ENCODE results near the gene ING4. TPM values are rescaled to one million over a fixed set of nuclear protein-coding genes. Genes with fewer than 3 reads are reported as not detected.
"Not testable (repeated sequence)": the region's sequence is repeated elsewhere in the genome, so short reads cannot be mapped to it uniquely, and the experiment has no call there.

ING4 gene
- polyA plus RNA-seq, 2 of the 4 experiments (the other 2 are of a cell fraction): 19.5 to 36.5 TPM

DNA sequence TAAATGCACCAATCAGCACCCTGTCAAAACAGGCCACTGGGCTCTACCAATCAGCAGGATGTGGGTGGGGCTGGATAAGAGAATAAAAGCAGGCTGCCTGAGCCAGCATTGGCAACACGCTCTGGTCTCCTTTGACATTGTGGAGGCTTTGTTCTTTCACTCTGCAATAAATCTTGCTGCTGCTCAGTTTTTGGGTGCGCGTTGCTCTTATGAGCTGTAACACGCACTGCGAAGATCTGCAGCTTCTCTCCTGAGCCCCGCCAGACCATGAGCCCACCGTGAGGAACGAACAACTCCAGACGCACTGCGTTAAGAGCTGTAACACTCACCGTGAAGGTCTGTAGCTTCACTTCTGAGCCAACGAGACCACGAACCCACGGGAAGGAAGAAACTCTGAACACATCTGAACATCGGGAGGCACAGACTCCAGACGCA, 46.1 kb upstream of the ING4 start:
- Histone ChIP-seq H3K9me3 (no peaks in the 10 kb centered on the region), H3K4me3 (no peak overlapping the region), H3K4me2 (no peak overlapping the region), H3K4me1 (no peaks in the 10 kb centered on the region), H3K27ac (no peak overlapping the region)
- POLR2A ChIA-PET: interaction anchor here (2.4 kb wide), 1 partner anchor 15 kb away, joined by 9 read pairs; the partner anchor contains the start of gene COPS7A
- no peak for FAIRE-seq
- no peak for ATAC-seq
- CTCF ChIA-PET: interaction anchor here (0.7 to 1.3 kb wide), 6 partner anchors 9 to 69 kb away, joined by 3 to 4 read pairs (median 3); partner anchors contain the start of gene MLF2
- WGBS (ENCODE audit: missing lambda C conversion rate): 81% methylated on average over 16 of the region's 16 CpGs
- no peak for TF ChIP-seq FOXS1 (CRISPR knock-in tag; IDR thresholded peaks at IDR 0.05)
- no peak for TF ChIP-seq NPAS2 (CRISPR knock-in tag; IDR thresholded peaks at IDR 0.05; ENCODE audit: borderline replicate concordance)
- TF ChIP-seq ESRRA (IDR thresholded peaks at IDR 0.05; ENCODE audit: borderline replicate concordance, low read length): no peak
- TF ChIP-seq REST (IDR thresholded peaks at IDR 0.05): no peak
- no peak for TF ChIP-seq HES2 (IDR thresholded peaks at IDR 0.05)
- no peak for TF ChIP-seq PBX3 (IDR thresholded peaks at IDR 0.05)
- no peak for TF ChIP-seq SMC3 (IDR thresholded peaks at IDR 0.05)
- TF ChIP-seq CBX8 (IDR thresholded peaks at IDR 0.05): no peak
- TF ChIP-seq MAFK (IDR thresholded peaks at IDR 0.05; ENCODE audit: partially characterized antibody): no peak
- TF ChIP-seq CHD4 (IDR thresholded peaks at IDR 0.05; ENCODE audit: borderline replicate concordance): no peak
- no peak for TF ChIP-seq POLR2A (IDR thresholded peaks at IDR 0.05; ENCODE audit: low read length)
- TF ChIP-seq KDM1A (IDR thresholded peaks at IDR 0.05; ENCODE audit: low read depth): no peak
- no peak for TF ChIP-seq EHMT2 (IDR thresholded peaks at IDR 0.05; ENCODE audit: low read depth)
- DNase-seq (ENCODE audit: low read depth in 1 of 2, low spot score in 1 of 2): no peak

GRCh38 chr12:6708351-6708750, 45.4 kb upstream of the ING4 start:
- ChIA-PET POLR2A (interaction anchor here (2.4 kb wide), 1 partner anchor 15 kb away, joined by 9 read pairs; the partner anchor contains the start of gene COPS7A), CTCF (interaction anchor here (0.7 to 1.3 kb wide), 5 partner anchors 8 to 45 kb away, joined by 3 to 4 read pairs (median 3); partner anchors contain the start of gene MLF2)
- not testable (repeated sequence) for H3K9me3 ChIP-seq; H3K27ac ChIP-seq; H3K4me2 ChIP-seq; H3K4me1 ChIP-seq; DNase-seq (ENCODE audit: low read depth in 1 of 2, low spot score in 1 of 2); ATAC-seq; H3K4me3 ChIP-seq; FAIRE-seq
- 92% methylated on average over 7 of the region's 21 CpGs for WGBS (ENCODE audit: missing lambda C conversion rate)

DNA sequence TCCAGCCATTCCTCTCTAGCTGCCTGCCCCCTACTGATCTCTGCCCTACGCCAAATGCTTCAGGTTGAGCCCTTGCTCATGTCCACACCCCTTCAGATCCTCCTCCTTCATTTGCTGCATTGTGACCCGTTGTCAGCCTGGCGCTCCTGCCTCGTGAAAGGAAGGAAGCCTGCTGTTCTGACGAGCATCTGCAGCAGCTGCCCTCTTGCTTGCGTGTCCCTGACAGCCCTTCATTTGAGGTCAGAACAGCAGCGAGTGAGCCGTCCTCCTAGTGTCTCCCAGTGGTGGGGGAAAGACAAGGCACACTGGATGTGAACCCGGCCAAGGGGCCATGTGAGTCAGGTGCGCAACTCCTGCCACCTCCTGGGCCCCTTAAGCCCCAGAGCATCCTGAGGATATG, 40.7 kb upstream of the ING4 start:
- Histone ChIP-seq H3K9me3 (no peaks in the 10 kb centered on the region), H3K4me2 (peak overlapping the region; percentile 48; the same call in 2 of the 3 replicates), H3K27ac (no peak overlapping the region), H3K4me3 (no peak overlapping the region), H3K4me1 (peaks cover 14% of the 10 kb centered on the region; the same call in 1 of the 3 replicates)
- ChIA-PET POLR2A (interaction anchor here (0.6 kb wide), 1 partner anchor 131 kb away, joined by 4 read pairs; no protein-coding TSS in a partner anchor), CTCF (interaction anchor here (1.0 to 1.2 kb wide), 2 partner anchors 38 to 83 kb away, joined by 3 to 4 read pairs; no protein-coding TSS in a partner anchor)
- DNase-seq (ENCODE audit: low read depth in 1 of 2, low spot score in 1 of 2): peak; percentile 38 to 65
- no peak for TF ChIP-seq NFE2L2 (conservative IDR thresholded peaks at IDR 0.05; ENCODE audit: low read length)
- TF ChIP-seq HDAC2 (IDR thresholded peaks at IDR 0.05): no peak
- no peak for TF ChIP-seq ZSCAN20 (CRISPR knock-in tag; IDR thresholded peaks at IDR 0.05)
- TF ChIP-seq, protein P1, sequence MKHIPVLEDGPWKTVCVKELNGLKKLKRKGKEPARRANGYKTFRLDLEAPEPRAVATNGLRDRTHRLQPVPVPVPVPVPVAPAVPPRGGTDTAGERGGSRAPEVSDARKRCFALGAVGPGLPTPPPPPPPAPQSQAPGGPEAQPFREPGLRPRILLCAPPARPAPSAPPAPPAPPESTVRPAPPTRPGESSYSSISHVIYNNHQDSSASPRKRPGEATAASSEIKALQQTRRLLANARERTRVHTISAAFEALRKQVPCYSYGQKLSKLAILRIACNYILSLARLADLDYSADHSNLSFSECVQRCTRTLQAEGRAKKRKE (CRISPR knock-in tag; IDR thresholded peaks at IDR 0.05; ENCODE audit: low read depth): no peak
- WGBS (ENCODE audit: missing lambda C conversion rate): 23% methylated on average over 9 of the region's 10 CpGs
- ATAC-seq: peak; percentile 57 to 66
- FAIRE-seq: no peak

Data from A549 (cell line).